ENCODE measurements around the gene SIRT2.
A peak's percentile ranks its signal among the peaks of the same experiment; 100 is the strongest.

The SIRT2 gene

DNA sequence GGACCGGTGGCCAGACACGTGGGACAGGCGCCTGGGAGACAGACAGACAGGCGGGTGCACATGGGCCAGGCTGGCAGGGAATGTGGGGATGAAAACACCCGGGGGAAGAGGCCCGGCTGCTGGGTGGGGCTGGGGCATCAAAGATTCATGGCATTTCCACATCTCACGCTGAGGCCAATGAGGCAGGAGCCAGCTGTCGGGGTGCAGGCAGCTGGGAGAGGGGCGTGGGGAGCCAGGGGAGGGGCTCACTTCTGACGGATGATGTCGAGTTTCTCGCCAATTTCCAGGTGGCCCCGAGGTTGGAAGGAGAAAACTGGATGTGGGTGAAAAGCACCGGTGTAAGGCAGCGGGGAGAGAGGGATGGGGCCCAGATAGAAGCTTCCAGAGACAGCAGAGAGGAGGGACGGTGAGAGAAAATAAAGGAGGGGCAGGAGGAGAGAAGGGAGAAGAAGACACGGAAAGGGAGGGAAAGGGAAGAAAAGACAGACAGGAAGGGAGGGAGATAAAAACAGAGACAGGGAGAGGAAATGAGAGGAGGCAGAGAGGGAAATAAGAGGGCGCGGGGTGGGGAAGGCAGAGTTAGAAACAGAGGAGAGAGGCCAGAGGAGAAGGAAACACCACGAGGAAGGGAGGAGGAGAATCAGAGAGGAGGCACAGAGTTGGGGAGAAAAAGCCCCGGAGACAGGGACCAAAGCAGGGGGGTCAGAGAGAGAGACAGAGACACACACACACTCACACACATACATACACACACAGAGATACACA lies 20.6 kb upstream of the SIRT2 start:
- DNase-seq = no peak

DNA sequence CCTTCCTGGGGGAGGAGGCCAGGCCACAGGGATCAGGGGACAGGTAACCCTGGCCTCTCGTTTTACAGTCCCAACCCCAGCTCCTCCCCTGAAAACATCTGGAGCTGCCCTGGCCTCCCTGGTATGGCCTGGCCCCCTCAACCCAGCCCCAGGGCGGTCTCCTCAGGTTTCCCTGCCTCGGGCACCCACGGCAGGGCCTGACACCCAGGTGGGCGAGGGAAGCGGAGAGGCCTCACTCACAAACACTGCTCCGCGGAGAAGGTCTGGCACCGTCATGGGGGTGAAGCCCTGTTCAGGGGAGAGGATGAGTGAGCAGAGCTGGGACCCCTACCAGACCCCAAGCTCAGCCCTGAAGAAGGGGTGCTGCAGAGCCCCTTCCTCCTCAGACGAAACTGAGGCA lies 19.1 kb upstream of the SIRT2 start:
- DNase-seq = no peak

DNA sequence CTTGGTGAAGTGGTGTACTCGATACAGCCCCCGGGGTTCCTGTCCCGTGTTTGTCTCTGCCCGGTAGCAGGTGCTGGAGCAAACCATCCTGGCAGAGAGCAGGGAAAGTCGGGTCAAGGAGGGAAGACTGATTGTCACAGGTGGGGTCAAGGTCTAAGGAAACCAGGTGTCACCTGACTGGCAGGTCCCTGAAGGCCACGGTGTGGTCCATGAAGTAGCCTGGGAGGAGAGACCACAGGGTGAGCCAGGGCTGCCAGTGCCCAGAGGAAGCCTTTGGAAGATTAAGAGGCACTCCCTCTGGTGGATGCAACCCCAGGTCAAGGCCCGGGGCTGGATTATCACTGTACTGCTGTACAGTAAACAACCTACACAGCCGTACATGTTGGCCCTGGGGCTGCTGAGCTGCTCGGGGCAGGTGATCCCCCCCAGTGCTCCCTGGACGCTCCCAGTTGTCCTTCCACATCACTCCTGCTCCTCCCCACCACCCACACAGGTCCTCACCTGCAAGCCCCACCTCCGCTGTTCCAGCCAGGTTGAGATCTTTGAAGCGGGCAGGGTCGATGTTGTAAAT lies 18.6 kb upstream of the SIRT2 start:
- DNase-seq = no peak

DNA sequence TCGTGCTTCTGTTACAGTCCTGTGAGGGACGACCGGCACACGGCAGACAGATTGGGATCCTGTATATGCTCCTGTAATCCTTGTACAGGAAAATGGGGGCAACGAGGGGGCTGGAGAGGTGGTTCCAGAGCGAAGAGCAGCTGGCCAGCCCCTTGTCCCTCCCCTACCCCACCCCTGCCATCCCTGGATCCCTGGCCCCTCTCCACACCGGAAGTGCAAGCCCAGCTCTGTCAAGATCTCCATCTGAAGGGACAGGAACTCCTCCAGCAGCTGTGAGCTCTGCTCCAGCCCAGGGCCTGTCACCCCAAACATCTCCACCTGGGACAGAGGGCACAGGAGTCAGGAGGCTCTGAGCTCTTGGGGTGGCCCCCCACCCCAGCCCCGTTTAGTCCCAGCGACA lies 18.1 kb upstream of the SIRT2 start:
- DNase-seq = no peak

DNA sequence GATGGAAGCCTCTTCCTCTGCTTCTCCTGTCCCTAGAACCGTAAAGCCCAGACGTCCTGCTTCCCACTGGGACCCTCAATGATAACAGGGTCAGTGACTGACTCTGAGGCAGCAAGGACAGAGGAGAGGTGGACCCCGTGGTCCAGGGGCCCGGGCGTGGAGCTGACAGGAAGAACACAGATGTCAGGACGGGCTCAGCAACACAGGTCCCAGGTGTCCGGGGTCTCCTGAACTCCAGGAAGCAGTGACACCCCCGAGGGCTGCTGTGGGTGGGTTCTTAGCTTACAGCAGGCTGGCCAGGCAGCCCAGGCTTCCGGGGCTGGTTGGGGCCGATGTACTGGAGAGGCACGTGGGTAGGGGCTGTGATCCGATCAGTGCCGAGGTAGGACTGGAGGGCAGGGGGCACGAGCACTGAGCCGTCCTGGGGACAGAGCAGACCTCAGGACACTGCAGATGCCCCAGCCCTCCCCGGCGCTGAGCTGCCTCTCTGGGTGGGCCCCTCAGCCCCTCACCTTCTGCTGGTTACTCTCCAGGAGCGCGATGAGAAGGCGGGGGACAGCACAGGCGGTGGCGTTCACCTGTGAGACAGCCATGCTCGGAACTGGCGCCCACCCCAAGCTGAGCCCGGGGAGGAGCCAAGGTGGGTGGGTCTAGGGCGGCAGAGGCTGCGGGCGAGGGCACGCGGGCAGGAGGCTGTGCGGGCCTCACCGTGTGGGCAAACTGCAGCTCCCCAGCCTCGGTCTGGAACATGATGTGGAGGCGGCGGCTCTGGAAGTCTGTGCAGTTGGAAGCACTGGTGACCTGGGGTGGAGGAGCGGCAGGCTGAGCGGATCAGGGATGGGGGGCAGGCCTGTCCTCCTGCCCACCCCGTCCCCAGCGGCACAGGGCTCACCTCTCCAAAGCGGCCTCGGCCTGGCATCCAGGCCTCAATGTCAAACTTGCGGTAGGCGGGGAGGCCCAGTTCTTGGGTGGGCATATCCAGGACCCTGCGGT lies 16.2 kb upstream of the SIRT2 start:
- DNase-seq = no peak

DNA sequence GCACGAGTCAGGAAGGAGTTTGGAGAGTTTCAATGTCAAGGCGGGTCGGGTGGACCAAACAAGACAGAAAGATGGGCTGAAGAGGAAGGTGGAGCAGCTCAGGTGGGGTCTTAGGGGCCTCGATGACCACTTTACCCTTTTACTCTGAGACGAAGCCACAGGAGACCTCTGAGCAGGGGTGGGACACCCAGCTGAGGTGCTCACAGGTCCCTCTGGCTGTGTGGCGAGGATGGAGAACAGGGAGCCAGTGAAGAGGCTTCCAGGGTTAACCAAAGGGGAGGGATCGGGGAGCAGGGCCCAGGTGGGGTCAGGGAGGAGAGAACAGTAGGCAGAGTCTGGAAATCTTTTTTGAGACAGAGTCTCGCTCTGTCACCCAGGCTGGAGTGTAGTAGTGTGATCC lies 14.5 kb upstream of the SIRT2 start:
- DNase-seq = no peak

DNA sequence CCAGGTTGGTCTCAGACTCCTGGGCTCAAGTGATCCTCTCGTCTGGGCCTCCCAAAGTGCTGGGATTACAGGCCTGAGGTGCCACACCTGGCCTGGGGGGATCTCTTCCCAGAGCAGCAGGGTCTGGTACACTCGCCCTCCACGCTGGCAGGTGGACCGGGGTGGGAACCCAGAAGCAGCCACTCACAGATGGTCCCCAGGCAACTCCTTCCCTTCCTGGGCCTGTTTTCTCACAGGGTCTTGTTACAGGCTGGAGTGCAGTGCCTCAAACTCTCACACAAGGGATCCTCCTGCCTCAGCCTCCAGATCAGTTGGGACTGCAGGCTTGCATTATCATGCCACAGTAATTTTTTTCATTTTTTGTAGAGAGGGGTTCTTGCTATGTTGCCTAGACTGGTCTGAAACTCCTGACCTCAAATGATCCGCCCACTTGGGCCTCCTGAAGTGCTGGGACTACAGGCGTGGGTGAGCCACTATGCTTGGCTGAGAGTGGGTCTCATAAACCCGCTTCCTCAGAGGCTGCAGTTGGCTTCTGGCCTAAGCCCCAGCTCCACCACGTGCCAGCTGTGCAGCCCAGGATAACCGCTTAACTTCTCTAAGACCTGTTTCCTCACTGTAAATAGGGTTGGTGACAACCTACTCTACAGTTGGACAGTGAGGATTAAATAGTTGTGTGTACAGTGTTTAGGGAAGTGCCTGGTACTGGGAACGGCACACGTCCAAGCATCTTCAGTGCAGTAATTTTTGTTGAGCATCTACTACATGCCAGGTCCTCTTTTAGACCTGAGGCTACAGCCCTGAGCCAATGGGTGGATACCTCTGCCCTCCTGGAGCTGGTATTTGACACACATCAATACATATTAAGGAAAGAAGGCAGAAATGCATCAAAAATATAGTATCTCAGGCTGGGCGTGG lies 13.4 kb upstream of the SIRT2 start:
- peak; percentile 52 for DNase-seq

DNA sequence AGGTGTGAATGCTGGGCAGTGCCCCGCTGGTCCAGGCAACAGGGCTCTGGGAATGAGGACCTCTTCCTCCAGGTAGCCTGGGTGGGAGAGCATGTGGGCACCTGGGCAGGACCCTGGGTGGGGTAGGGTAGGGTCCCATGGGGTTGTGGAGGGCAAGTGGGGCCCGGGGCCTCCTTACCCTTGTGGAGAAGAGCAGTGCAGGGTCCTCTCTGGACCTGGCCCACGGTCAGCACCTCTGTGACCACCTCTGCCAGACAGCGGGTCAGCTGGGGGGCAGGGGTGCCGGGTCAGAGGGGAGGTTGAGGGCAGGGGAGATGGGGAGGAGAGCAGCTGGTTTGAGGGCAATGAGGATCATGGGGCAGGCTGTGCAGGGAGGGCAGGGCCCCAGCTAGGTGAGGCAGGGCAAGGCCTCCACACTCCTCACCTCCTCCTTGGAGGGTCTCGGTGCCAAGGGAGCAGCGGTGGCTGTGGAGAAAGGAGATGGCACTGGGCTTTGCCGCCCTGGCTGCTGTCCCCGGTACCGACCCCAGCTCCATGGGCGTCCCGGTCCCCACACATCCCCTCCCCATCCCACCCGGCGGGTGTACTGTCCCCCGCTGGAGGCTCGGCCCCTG lies 12.1 kb upstream of the SIRT2 start:
- DNase-seq = no peak

DNA sequence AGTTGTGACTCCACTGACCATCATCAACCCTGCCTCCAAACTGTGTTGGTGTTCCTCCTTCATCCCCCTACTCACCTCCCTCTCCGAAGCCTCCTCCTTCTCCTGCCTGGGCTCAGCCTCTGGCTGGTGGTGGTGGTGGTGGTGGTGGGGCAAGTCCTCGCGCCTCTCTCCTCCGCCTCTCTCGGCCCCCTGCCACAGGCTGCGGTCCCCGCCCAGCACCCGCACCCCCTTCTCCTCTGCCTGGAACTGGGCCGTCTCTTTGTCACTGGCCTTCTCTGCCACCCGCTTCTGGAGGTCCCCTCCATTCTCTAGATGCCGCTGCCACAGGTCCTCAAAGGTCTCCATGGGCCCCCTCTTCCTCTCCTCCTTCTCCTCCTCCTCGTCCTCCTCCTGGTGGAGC lies 11.1 kb upstream of the SIRT2 start:
- DNase-seq = no peak

DNA sequence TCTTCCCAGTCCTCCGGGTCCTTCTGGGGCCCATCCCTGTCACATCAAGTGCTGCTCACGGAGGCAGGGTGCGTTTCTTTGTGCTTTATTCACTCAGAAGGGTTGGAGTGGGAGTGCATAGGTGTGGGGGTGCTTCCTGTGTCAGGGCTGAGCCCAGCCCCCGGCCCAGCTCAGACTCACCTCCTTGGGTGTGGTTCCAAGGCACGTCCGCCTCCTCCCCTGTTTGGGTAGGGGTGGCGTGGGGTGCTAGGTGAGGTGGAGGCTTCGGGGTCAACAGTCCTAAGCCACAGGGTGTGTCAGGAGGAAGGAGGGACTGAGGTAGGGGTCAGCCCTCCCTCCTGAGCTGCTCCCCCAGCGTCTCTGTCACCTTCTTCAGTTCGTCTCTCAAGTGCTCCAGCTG lies 9.5 kb upstream of the SIRT2 start:
- DNase-seq = no peak

DNA sequence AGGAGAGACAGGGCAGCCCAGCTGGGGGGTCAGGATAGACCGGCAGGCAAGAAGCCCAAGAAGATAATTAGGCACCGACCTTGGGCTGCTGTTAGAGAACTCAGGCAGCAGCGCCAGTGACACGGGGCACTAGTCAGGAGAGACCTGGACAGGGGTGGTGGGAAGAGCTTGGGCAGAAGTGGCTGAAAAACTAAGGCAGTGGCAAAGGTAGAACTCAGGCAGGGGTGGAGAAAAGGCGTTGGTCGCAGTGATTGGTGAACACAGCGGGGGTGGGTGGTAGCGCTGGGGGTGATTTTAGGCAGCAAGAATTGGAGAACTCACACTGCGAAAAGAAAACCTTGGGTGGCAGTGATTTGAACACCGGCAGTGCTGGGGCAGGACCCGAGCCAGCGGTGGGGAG lies 8.3 kb upstream of the SIRT2 start:
- no peak for DNase-seq

DNA sequence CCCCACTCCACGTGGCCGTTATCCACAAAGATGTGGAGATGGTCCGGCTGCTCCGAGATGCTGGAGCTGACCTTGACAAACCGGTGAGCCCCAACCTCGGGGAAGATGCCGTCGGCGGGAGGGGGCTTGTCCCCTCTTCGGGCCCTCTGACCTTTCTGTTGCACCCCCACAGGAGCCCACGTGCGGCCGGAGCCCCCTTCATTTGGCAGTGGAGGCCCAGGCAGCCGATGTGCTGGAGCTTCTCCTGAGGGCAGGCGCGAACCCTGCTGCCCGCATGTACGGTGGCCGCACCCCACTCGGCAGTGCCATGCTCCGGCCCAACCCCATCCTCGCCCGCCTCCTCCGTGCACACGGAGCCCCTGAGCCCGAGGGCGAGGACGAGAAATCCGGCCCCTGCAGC lies 7.8 kb upstream of the SIRT2 start:
- no peak for DNase-seq

DNA sequence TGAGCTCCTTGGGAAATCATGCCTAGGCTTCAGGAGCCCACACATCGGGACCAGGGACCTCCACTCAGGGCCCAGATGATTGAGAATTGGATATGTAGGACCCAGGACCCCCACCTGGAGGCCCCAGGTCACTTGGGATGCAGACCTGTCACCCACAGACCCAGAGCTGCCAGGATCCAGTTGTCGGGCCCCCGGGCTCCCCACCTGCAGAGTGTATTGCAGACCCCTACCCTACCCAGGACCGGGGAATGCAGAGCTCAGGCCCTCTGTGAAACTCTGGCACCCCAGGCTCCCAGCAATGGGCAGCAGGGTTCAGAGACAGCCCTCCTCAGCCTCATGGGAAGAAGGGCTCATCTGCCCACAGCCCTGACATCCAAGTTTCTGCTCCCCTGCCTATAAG lies 6.2 kb upstream of the SIRT2 start:
- no peak for DNase-seq

DNA sequence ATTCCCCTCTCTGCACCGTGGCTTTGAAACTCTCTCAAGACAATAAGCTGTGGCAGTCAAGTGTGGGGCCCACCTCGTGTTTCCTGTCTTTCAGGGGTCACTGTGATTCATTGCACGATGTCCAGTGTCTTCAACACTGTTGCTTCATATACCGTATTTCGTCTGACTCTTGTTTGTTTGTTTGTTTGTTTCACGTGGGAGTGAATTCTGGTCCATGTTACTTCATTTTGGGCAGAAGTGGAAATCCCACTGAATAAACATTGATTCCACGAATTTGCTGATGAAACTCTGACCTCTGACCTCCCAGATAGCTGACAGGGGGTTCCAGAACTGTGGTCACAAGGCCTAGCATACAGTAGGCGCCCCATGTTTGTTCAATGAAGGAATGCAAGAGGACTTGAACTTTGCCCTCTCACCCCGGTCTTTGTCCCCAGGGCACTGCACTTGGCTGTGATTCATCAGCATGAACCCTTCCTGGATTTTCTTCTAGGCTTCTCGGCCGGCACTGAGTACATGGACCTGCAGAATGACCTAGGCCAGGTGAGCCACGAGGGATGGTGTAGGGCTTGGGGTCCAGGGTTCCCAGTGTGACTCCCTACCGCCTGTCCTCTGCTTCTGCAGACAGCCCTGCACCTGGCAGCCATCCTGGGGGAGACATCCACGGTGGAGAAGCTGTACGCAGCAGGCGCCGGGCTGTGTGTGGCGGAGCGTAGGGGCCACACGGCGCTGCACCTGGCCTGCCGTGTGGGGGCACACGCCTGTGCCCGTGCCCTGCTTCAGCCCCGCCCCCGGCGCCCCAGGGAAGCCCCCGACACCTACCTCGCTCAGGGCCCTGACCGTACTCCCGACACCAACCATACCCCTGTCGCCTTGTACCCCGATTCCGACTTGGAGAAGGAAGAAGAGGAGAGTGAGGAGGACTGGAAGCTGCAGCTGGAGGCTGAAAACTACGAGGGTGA lies 5.4 kb upstream of the SIRT2 start:
- peak; percentile 65 for DNase-seq

DNA sequence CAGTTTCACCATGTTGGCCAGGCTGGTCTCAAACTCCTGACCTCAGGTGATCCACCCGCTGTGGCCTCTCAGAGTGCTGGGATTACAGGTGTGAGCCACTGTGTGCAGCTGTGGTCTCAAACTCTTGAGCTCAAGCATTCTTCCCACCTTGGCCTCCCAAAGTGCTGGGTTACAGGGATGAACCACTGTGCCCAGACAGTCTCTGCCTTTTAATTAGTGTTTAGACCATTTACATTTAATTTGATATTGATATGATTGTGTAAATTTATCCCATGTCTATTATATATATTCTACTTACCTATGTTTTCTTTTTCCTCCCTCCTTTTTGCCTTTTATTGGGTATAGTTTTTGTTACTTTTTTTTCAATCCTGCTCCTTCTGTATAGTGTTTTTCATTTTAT lies 2.3 kb upstream of the SIRT2 start:
- DNase-seq = no peak

DNA sequence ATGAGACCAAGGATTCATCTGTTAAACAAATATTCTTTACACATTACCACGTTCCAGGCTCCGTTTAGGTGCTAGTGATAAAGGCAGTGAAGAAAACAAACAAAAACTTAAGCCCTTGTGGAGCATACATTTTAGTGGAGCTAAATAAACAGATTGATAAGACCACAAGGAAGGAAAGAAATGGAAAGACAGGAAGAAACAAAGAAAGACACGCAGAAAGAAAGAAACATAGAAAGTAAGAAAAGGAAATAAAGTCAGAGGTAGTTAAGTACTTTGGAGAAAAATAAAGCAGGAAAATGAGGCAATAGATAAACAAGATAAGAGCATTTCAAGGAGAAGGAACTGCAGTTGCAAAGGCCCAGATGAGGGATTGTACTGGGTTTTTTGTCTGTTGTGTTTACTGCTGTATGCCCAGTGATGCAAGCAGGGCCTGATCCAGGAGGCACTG lies 1.3 kb upstream of the SIRT2 start:
- DNase-seq = peak; percentile 19

DNA sequence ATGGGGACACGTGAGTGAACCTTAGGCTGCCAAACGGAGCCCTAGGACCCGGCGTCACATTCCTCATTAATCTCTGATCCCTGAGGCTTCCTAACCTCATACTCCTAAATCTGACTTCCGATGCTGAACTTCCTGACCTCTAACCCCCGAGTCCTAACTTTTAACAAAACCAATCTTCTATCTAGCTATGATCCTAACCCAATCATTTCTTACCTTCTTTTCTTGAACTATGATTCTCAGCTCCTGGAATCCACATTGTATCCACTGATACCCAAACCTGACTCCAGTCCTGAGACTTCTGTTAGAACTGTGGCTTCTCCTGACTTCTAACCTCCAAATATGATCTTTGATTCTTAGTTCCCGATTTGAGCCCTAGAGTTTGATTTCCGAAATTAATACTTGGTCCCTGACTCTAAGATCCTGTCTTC lies 798 bp upstream of the SIRT2 start:
- DNase-seq = no peak

DNA sequence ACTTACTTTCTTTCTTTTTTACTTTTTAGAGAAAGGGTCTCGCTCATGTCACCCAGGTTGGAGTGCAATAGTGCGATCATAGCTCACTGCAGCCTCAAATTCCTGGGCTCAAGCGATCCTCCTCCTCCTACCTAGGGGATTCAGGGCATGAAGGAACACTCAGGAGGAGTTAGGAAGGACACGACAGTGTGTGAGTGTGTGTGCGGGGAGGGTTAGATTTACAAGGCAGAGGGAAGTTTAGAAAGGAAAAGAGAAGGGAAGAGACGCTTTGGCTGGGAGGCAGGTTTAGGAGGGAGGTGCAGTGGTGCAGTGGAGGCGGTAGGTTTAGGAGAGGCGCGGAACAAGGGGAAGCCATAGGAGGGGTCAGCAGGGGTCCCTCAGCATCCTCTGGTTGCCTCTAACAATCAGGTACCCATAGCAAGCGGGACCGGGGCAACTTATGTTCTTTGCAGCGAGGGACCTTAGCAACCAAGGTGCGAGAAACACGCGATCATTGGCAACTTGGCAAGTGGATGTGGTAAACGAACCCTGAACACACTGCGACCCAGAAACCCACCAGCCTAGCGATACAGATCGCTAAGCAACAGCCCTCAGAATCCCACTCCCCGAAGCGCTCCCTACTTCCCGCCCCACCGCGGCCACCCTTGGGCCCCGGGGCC lies 501 bp downstream of the SIRT2 start:
- DNase-seq = peak; percentile 5

DNA sequence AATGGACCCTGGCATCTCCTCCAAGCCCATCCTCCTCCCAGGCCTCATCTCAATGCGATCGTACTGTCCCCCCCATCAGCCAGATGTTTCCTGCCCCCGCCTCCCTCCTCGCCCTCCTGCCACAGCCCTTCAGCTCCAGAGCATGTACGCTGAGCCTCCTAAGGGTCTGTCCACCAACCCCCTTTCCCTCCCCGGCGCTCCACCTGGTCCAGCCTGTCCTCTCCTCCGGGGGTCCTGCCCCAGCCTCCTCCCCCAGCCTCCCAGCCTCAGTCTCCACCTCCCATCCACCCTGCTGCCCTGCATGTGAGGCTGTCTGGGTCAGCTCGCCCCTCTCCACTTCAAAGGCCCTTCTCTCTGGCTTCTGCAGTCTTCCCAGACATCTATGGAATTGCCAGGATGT lies 4.5 kb downstream of the SIRT2 start:
- no peak for DNase-seq

DNA sequence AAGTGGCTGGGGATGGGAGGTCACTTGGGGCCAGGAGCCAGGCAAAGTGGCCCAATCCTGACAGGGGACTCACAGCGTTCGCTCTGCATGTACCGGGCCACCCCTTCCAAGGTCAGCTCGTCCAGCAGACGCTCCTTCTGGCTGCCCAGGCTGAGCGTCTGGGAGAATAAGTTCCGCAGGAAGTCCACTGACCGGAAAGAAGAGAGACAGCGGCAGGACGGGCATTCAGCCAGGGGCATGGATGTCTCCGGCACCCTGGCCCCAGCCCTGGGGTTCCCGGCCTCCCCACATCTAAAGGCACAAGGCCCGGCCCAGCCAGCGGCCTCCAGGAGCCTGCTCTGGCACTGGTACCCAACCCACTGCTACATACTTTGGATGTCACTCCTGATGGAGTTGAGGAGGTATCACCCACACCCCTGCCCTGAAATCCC lies 6.1 kb downstream of the SIRT2 start:
- no peak for DNase-seq
